ENCODE results near the gene NEU3.
"Not testable (repeated sequence)": the region's sequence is repeated elsewhere in the genome, so short reads cannot be mapped to it uniquely, and the experiment has no call there.

Gene NEU3

DNA sequence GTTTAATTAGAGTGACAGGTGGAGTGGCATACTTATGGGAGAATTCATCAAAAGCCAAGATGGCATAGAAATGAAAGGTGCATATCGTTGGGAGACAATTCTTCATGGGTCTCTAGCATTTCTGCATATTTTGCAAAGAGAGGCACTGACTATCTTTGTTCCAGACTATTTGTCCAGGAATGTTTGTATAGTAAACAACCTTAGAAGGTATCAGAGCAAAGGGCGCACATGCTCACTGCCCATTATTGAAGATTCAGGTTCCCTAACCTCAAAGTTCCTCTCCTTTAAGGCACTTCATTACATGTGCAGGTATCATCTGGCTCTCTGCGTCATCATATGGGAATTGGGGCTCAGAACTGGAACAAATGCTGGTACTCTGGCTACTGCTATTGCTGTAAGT lies 4.7 kb upstream of the NEU3 start:
- DNase-seq (ENCODE audit: low read depth in 4 of 4, low spot score in 1 of 4), result no peak

DNA sequence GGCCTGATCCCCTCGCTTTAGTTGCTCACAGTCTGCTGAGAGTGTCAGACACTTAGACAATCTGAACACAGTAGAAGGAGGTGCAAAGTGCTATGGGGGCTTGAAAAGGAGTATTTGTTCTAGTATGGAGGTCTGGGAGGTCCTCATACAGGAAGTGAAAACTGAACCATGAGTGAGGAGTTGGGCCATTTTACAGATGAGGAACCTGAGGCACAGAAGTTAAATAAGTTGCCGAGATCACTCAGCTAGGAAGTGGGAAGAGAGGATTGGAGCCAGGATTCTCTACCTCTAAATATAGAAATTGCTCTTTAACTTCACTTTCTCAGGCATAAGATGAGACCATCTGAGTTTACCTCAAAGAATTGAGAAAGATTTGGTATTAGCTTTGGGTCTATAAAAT lies 4.0 kb upstream of the NEU3 start:
- DNase-seq (ENCODE audit: low read depth in 4 of 4, low spot score in 1 of 4), result no peak

DNA sequence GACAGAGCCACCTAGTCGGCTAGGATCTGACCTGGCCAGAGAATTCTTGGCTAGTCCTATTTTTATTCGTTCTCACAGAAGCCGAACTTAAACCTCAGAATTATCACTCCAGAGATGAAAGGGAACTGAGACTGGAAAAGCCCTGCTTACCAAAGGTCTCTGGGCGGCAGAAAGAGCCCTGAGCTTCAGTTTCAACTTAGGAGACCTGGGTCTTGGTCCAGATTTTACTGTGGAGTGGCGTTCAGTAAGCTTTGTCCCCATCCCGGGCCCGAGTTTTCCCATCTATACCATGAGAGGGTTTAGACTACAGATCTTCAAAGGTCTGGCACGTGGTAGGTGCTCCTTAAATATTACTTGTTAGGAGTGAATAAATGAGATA lies 516 bp downstream of the NEU3 start:
- no peak for DNase-seq (ENCODE audit: low read depth in 4 of 4, low spot score in 1 of 4)

DNA sequence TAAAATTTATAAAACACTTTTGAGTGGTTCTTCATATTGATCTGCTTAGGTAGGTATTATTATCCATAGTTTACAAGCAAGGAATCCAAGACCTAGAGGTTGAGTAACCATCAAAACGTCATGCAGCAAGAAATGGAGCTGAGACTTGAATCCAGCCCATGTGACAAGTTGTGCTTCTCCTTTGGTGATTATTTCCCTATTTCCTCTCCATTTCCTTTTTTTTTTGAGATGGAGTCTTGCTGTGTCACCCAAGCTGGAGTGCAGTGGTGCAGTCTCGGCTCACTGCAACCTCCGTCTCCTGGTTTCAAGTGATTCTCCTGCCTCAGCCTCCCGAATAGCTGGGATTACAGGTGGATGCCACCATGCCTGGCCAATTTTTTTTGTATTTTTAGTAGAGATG lies 1.4 kb downstream of the NEU3 start:
- DNase-seq (ENCODE audit: low read depth in 4 of 4, low spot score in 1 of 4), result not testable (repeated sequence)

DNA sequence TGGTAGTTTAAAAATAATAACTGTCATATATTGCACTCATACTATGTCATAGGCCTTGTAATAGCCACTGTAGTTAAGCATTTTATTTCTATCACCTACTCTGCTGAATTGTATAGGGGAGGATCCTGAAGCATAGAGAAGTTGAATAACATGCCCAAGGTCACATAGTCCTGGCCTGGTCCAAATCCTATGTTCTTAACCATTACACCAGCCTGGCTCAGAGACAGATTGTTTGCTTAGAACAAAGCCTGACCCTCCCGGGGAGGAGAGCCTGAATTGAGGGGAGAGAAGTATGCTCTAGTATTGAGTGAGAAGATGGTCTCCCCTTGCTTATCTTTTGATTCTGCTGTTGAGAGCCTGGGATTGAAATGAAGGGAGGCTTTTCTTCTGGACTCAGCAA lies 2.2 kb downstream of the NEU3 start:
- no peak for DNase-seq (ENCODE audit: low read depth in 4 of 4, low spot score in 1 of 4)

DNA sequence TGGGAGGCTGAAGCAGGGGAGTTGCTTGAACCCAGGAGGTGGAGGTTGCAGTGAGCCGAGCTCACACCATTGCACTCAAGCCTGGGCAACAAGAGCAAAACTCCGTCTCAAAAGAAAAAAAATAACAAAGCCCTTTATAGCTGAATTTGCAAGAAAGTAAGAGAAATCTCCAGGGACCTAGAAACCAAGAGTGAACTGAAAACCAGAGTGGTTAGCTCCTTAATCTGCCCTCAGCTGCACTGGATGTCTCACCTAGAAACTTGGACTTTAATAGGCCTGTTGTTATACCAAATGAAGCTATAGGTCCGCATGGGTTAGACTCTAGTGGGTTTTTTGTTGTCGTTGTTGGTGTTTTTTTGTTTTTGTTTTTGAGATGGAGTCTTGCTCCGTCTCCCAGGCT lies 4.1 kb downstream of the NEU3 start:
- DNase-seq (ENCODE audit: low read depth in 4 of 4, low spot score in 1 of 4), result no peak

DNA sequence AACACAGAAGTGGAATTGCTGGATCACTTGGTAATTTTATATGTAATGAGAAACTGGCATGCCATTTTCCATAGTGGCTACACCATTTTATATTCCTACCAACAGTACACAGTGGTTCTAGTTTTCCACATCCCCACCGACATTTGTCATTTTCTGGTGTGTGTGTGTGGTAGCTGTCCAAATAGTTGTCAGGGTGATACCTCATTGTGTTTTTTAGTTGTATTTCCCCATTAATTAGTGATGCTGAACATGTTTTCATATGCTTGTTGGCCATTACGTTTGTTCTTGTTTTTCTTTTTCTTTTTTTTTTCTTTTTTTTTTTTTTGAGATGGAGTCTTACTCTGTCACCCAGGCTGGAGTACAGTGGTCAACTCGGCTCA lies 12.2 kb downstream of the NEU3 start:
- DNase-seq (ENCODE audit: low read depth in 4 of 4, low spot score in 1 of 4), result no peak

DNA sequence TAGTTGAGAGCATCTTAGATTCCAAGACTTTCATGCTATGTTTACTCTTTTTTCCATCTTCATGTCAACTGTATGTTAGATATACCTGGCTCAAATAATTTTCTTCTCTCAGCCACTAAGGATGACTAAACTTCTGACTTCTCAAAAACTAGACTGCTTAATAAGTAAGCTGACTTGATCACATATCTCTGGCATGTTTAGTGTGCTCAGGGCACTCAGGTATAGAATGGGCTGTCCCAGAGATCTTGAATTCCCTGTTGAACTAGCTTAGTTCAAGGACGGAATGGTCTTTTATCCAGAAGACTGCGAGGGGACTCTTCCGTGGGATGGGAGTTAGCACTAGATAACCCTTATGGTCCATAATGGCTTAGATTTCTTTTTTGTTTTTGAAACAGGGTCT lies 13.0 kb downstream of the NEU3 start:
- DNase-seq (ENCODE audit: low read depth in 4 of 4, low spot score in 1 of 4), result no peak

DNA sequence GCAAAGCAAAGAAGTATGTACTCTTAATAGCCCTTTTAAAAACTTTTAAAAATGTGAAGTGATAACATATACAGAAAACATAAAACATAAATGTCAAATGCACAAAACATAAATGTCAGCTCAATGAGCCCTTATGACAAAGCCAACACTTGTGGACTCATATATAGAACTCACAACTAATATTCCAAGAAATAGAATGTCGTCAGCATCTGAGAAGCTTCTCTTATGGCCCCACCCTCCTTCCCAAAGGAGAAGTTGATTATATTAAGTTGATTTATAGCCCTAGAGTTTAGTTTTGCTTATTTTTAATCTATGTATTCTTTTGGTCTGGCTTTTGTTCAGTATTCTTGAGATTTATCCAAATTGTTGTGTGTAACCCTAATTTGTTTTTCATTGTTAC lies 13.8 kb downstream of the NEU3 start:
- DNase-seq (ENCODE audit: low read depth in 4 of 4, low spot score in 1 of 4), result no peak

DNA sequence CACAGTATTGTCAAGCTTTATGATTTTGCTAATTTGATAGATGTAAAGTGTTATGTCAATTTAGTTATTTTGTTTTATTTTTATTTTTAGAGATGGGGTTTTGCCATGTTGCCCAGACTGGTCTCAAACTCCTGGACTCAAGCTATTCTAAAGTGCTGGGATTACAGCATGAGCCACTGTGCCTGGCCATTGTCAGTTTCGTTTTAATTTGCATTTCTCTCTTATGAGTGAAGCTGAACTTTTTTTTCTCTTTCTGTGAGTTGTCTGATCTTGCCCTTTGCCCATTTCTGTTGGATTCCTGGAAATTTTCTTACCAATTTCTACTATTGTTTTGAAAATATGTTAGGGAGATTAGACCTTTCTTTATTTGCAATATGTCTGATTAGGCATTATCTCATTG lies 15.5 kb downstream of the NEU3 start:
- DNase-seq (ENCODE audit: low read depth in 4 of 4, low spot score in 1 of 4), result no peak

DNA sequence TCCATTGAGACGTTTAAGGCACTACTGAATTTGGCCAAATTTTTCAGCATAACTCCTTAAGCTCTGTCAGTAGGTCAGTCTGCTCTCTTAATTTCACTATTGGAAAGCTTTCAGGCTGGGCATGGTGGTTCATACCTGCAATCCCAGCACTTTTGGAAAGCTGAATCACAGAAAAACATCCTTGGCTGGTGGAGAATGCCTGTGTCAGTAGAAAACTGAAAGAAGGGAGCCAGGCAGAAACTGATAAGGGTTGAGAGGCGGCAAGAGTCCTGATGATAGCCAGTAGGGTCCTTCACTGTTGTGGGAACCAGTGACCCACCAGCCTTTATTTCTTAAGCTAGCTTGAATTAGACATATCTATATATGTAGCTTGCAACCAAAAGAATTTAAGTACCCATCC lies 22.6 kb downstream of the NEU3 start:
- DNase-seq (ENCODE audit: low read depth in 4 of 4, low spot score in 1 of 4), result no peak

DNA sequence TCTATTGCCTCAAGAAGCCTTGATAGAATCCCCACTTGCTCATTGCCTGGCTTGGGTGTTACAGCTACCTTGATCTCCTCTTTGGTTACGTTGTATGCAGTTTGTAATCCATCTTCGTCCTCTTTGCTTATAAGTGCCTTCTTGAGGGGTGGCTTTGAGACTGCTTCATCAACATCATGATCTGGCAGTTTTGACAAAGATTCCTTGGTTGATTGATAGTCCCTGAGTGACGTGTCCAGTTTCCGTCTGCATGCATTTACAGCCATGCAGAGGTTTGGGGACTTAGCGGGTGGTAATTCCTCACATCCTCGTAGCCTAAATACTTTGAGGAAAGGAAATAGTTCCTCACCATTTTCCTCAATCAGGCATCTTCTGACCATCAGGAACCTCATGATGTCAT lies 23.1 kb downstream of the NEU3 start:
- no peak for DNase-seq (ENCODE audit: low read depth in 4 of 4, low spot score in 1 of 4)

DNA sequence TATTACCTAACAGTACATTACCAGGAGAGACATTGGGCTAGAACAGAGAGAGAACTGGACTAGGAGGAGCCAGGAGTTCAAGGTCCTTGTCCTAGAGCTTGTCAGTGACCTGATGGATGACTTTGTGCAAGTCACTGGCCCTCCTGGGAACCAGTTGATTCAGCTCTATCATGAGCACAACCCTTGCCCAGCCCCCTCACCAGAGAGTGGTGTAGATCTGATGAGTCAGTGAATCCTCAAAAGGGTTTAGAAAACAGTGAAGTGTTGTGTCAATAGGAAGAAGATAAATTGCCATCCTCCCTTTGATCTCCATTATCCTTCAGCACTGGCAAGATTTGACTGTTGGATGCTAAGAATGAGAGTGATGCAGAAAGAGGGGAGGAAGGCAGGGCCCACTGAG lies 24.3 kb downstream of the NEU3 start:
- no peak for DNase-seq (ENCODE audit: low read depth in 4 of 4, low spot score in 1 of 4)

DNA sequence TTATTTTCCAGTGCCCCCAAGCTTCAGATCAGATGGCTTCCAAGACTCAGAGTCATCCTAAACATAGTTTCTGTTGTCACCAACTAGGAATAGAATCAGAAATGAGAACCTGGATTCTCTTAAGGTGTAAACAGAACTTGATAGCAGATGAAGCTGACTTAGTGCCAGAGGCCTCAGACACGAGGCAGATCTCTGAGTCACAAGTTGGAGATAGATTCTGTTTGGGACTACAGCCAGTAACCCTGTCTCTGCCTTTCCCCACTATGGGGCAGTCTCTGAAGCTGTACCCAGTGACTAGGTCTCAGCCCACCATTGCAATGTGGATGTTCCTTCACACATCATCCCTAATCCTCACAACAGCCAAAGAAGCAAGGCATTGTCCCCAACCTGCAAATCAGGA lies 25.4 kb downstream of the NEU3 start:
- DNase-seq (ENCODE audit: low read depth in 4 of 4, low spot score in 1 of 4), result no peak

DNA sequence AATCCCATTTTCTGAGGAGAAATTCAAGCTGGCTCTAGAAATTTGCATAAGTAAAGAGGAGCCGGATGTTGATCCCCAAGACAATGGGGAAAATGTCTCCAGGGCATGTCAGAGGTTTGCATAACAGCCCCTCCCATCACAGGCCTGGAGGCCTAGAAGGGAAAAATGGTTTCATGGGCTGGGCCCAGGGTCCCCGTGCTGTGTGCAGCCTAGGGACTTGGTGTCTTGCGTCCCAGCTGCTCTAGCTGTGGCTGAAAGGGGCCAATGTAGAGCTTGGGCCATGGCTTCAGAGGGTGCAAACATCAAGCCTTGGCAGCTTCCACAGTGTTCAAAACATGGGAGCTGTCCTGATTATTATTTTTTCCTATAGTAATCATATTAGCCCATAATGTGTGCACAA lies 30.5 kb downstream of the NEU3 start:
- not testable (repeated sequence) for DNase-seq (ENCODE audit: low read depth in 4 of 4, low spot score in 1 of 4)

DNA sequence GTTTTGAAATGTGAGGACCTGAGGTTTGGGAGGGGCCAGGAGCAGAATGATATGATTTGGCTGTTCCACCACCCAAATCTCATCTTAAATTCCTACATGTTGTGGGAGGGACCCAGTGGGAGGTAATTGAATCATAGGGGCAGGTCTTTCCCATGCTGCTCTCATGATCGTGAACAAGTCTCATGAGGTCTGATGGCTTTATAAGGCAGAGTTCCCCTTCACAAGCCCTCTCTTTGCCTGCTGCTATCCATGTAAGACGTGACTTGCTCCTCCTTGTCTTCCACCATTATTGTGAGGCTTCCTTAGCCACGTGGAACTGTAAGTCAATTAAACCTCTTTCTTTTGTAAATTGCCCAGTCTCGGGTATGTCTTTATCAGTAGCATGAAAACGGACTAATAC lies 31.6 kb downstream of the NEU3 start:
- DNase-seq (ENCODE audit: low read depth in 4 of 4, low spot score in 1 of 4), result not testable (repeated sequence)

DNA sequence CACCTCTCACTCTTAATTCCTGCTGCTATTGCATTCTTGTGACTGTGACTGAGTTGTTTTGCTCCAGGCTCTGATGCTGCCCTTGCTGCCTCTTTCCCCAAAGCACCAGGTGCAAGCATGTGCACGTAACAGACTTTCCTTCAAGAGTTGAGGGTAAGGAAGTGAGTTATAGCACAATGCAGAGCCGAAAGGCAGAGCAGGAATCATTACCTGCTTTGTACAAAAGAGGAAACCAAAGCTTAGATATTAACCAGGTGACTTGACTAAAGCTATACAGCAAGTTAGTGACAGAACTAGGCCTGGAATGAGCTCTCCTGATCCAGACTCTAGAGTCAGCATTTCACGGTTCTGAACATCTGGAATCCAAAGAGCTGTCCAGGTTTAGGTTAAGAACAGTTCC lies 33.6 kb downstream of the NEU3 start:
- DNase-seq (ENCODE audit: low read depth in 4 of 4, low spot score in 1 of 4), result no peak

DNA sequence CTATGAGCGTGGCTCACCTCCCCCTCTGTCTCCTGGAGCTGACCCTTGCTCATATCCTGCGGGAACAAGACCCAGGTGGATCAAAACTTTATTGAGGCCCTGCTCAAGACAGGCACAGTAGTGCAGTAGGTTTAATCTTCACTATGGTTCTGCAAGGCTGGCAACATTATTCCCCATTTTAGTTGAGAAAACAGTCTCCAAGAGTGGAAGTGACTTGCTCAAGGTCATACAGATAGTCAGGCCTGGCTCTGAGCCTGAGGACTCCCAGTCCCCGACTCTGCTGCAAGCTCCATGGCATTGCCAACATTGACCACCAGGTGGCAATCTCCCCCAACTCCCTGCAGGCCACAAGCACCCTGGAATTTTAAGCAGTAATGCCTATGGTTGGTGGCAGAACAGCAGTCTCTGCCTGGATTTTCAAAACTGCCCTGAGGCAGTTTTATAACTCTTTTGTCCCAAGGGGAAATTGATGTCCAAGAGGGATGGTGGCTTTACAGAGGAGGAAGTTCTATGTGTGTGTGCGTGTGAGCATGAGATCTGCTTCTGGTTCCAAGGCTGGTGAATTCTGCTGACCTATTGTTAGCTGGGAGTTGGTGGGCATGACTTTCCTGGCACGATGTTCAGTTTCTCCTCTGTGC lies 34.1 kb downstream of the NEU3 start:
- DNase-seq (ENCODE audit: low read depth in 4 of 4, low spot score in 1 of 4), result peak; percentile 54 to 67 (median 64)

DNA sequence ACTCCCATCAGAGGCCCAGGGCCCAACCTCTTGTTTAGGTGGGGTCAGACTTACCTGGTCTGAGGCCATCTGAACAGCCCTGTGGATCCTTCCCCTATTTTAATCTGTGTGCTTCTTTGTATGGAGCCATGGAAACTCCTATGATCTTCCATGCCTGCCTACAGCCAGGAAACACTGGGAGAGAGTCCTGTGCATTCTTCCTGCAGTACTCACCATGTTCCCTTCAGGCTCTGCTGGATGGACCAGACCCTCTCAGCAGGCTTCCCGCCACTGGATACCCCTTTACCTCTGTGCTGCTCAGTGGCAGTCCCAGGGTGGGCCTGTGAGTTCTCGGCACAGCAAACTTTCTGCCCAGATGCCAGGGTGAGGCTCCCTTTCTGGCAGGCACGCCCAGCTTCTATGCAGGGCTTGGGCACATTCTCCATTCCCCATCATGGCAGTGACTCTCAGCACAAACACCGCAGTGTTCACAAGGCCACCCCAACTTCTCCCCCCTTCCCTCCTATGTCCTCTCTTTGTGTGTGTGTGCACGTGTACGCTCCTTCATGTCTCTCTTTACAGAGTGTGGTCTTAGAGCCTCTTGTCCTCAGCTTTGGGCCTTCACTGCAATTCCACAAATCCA lies 34.8 kb downstream of the NEU3 start:
- DNase-seq (ENCODE audit: low read depth in 4 of 4, low spot score in 1 of 4), result no peak

DNA sequence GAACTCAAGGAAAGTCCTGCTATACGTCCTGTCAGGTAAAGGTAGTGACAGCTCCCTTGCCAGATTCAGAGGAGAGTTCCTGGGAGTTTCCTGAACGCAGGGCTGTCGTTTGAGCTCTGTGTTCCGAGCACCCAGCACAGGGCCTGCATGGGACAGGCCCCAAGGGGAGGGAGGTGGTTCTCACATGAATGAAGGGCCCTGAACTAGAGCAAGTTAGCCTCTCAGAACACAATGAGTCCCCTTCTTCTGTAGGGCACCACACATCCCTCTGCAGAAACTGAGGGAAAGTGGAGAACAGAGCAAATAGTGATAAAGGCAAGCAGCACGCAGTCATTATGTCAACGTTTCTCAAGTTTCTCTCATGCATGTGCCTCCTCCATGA lies 35.3 kb downstream of the NEU3 start:
- DNase-seq (ENCODE audit: low read depth in 4 of 4, low spot score in 1 of 4), result no peak

DNA sequence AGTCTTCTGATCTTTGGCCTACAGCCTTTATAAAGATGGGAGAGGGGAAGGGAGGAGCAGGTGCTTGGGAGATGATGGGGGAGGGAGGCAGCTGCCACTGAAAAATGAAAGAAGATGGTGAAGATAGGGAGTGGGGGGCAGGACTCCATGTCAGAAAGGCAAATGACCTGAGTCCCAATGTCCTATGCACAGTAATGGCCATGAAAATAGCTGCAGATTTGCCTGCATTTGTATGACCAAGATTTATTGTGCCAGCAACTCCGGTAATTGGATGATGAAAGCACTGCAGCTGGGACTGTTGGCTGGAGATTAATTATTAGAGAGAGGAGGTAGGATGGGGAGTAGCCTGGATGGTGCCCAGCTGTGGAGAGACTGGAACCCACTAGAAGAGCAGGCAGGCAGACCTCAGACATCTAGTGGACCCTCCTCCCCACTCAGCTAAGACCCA lies 36.1 kb downstream of the NEU3 start:
- DNase-seq (ENCODE audit: low read depth in 4 of 4, low spot score in 1 of 4), result no peak

DNA sequence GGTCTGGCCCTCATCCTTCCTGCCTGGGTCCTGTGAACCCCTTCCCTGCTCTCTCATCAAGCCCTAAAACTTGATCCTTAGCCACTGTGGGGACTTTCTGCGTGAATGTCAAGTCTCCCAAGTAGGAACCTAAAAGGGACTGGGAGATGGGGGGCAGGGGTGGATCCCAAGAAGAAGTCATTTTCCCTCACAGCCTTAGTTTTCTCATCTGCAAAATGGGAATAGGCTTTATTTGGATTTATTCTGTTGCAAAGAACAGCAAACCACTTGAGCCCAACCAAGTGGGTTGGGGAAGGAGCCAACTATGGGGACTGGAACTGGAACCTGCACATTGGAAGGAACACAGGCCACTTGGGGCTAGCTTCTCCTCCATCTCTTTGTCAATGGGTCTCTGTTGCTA lies 36.8 kb downstream of the NEU3 start:
- DNase-seq (ENCODE audit: low read depth in 4 of 4, low spot score in 1 of 4), result no peak

DNA sequence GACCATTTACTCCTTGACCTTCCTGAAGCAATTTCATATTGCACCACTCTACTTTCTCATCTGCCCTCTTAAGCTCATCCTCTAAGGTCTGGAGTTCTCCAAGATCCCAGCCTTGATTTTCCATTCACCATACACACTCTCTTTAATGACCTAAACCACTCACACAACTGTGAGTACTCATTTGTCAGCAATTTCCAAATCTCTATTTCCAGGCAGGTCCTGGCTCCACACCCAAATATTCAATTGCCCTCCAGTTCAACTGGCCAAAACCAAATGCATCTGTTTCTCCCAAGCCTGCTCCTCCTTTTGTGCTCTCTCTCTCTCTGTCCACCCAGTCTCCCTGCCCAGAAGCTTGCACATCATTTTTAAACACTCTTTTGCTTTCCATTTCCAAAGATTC lies 39.6 kb downstream of the NEU3 start:
- DNase-seq (ENCODE audit: low read depth in 4 of 4, low spot score in 1 of 4), result no peak
